Small intestine (tissue), 7 donors: ENCODE results near the gene SLC25A51. TPM values are rescaled to one million over a fixed set of nuclear protein-coding genes. Genes with fewer than 3 reads are reported as not detected.

ENCODE experiments used
- DNase-seq, 2 donors: peaks; one replicate each; pipeline versions ENCODE4 v3.0.0 to v3.0.0-alpha.2; 2013
- FAIRE-seq: peaks from 2 replicates; lab custom pipeline; 2012; peaks lifted over from hg19 to GRCh38; lab: Jason Lieb, UNC
- H3K27ac ChIP-seq, 3 donors: one replicate each; pipeline ENCODE4 v1.5.1; 2013; ENCODE audit warnings: low read length in 2 of 3, mild to moderate bottlenecking in 2 of 3, control low read depth in 1 of 3, inconsistent platforms in 1 of 3, low read depth in 1 of 3, moderate library complexity in 1 of 3
- H3K27me3 ChIP-seq, 3 donors: one replicate each; pipeline ENCODE4 v1.6.1; 2013; ENCODE audit warnings: low read length in 3 of 3, inconsistent platforms in 1 of 3; ENCODE audit not compliant: control insufficient read depth in 3 of 3, insufficient read depth in 3 of 3
- H3K36me3 ChIP-seq, 3 donors: one replicate each; pipeline ENCODE4 v1.6.1; 2013; ENCODE audit warnings: low read length in 3 of 3, inconsistent platforms in 1 of 3, low read depth in 1 of 3, mild to moderate bottlenecking in 1 of 3, moderate library complexity in 1 of 3; ENCODE audit not compliant: control insufficient read depth in 3 of 3, insufficient read depth in 2 of 3
- H3K4me1 ChIP-seq, 3 donors: one replicate each; pipeline ENCODE4 v1.6.1; 2013; ENCODE audit warnings: low read length in 2 of 3, inconsistent platforms in 1 of 3, low read depth in 1 of 3, mild to moderate bottlenecking in 1 of 3, moderate library complexity in 1 of 3; ENCODE audit not compliant: control insufficient read depth in 3 of 3, insufficient read depth in 2 of 3
- H3K4me3 ChIP-seq, 3 donors: one replicate each; pipeline ENCODE4 v1.5.1; 2013; ENCODE audit warnings: low read length in 3 of 3, control low read depth in 1 of 3, inconsistent platforms in 1 of 3, low read depth in 1 of 3, mild to moderate bottlenecking in 1 of 3, moderate library complexity in 1 of 3
- H3K9me3 ChIP-seq, 2 donors: one replicate each; pipeline ENCODE4 v1.6.1; 2013; ENCODE audit warnings: low read depth in 1 of 2, low read length in 1 of 2; ENCODE audit not compliant: control insufficient read depth in 2 of 2, insufficient read depth in 1 of 2
- WGBS, 3 donors: extraction: QIAGEN DNeasy Blood & Tissue Kit; methylation state at CpG; one replicate each; pipeline ENCODE4 v1.1.7; 2013; 5-methylcytosine and 5-hydroxymethylcytosine counted together
- polyA plus RNA-seq, 4 donors: library from polyadenylated mRNA; stranded (reverse) in 3 of 4; unstranded in 1 of 4; fragments of 200-250 nt in 3 of 4; fragments of 120-200 nt in 1 of 4; gene quantifications; one replicate each; pipeline versions ENCODE4 v1.2.1 to v1.2.3, GENCODE V29; 2013
- donor health status: healthy with polysubstance abuse.
- donor health status: control.
- donor health status: control.
- donor health status: Bipolar disorder and iron deficiency.
- donor health status: healthy.

SLC25A51 gene
- polyA plus RNA-seq, 4 donors: 9.2 to 20.0 (median 13.2) TPM

- no peaks in the 10 kb centered on the region for H3K4me1 ChIP-seq
- 93 to 96% (median 95%) methylated on average over 4 of the region's 4 CpGs for WGBS, 3 donors
- DNase-seq: no peak
- no peak overlapping the region for H3K4me3 ChIP-seq
- H3K27ac ChIP-seq: no peak overlapping the region
- H3K9me3 ChIP-seq: no peaks in the 10 kb centered on the region
- FAIRE-seq: no peak
- H3K36me3 ChIP-seq: peaks cover 0 to 19% (median 0%) of the 10 kb centered on the region in 3 donors
- no peaks in the 10 kb centered on the region for H3K27me3 ChIP-seq
These were observed 63.2 kb downstream of the SLC25A51 start for GRCh38 chr9:37840560-37841194.

GRCh38 chr9:37839496-37840461 lies 64.1 kb downstream of the SLC25A51 start:
- peaks cover 0 to 20% (median 0%) of the 10 kb centered on the region in 3 donors for H3K36me3 ChIP-seq
- no peaks in the 10 kb centered on the region for H3K27me3 ChIP-seq
- H3K4me3 ChIP-seq: no peak overlapping the region
- FAIRE-seq: no peak
- 94 to 97% (median 94%) methylated on average over 3 of the region's 3 CpGs for WGBS, 3 donors
- H3K4me1 ChIP-seq: no peaks in the 10 kb centered on the region
- DNase-seq: no peak
- no peaks in the 10 kb centered on the region for H3K9me3 ChIP-seq
- H3K27ac ChIP-seq: no peak overlapping the region

Other genes starting within 250 kb of the SLC25A51 start
- gene TRMT10B, start 150.3 kb downstream of the SLC25A51 start, polyA plus RNA-seq: 10 to 100 TPM in 1 of 4 donors, 1 to 10 TPM in 3; 4.5 to 21.6 (median 5.6) TPM
- 10 to 100 TPM; 11.9 to 38.8 (median 25.5) TPM for gene EXOSC3, start 119.1 kb downstream of the SLC25A51 start, polyA plus RNA-seq
- gene DCAF10, start 103.3 kb downstream of the SLC25A51 start, polyA plus RNA-seq: 10 to 100 TPM in 1 of 4 donors, 1 to 10 TPM in 3; 5.6 to 21.8 (median 7.5) TPM
- 10 to 100 TPM in 2 of 4 donors, 1 to 10 TPM in 2; 8.9 to 22.2 (median 14.0) TPM for gene SHB, start 165.1 kb upstream of the SLC25A51 start, polyA plus RNA-seq